CD4-positive, alpha-beta T cell treated with Interleukin-15 for 4 hours (primary cell): Measurements from ENCODE around the gene FOXO1.

Experiments used
- DNase-seq: peaks from one replicate; pipeline ENCODE4 v3.0.0-alpha.2; 2020; ENCODE audit warnings: low spot score

FOXO1 gene

DNA sequence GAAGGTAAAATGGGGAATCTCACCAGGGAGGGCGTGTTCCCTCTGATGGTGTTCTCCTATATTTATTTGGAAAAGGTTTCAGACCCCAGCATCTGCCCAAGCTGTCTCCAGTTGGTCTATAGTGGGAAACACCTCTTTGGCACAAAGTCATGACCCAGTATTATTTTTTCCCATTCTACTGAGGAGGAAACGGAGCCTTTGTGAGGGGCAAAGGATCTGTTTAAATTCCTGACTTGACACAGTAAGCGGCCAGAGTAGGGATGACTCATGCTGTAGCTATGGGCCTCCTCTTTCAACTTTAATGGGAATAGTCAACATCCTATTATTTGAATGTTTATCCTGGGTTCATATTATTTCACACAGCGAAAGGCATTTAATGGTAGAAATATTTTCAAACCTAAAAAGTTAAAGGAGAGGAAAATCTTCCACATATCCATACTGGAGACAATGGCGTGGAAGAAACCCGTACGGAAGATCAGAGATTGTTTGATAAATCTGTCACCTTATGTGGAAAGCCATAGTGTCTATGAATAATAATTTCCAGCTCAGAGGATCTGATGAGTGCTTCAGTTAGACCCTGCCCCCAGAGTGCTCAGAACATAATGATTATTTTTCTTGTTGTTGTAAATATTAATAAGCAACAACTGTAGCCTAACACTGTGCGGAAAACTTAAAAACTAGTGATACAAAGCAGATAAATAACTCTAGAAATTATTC, 126.0 kb downstream of the FOXO1 start:
- no peak for DNase-seq

DNA sequence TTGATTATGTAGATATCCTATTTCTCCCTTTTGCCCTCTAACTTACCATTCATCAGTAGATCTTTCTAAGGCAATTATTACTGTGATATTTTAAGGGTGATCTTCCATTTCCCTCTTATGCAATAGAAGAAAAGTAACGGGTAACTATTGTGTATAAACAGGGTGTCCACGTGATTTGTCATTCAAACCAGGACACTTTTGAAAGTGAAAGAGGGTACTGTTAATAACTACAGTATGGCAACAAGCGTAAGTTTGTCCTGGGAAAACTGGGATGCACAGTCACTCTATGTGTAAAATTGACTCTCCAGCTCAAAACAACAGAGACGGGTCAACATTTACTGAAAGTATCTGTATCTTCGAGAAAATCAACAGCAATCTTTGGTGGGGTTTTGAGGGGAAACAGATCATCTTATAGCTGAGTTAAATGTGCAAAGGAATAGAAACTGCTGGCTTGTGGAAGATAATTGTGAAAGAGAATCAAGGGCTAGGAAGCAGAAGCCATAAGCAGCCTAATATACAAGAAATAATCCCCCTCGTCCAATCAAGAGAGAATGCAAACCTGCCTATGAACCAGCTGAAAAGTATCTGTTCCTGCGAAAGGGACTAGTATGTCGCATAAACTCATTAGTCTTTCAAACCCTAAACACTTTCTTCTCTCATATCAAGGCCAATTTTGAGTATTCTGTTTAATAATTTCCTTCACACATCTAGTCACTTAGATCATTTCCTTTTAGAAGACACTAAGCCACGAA, 126.7 kb downstream of the FOXO1 start:
- no peak for DNase-seq

DNA sequence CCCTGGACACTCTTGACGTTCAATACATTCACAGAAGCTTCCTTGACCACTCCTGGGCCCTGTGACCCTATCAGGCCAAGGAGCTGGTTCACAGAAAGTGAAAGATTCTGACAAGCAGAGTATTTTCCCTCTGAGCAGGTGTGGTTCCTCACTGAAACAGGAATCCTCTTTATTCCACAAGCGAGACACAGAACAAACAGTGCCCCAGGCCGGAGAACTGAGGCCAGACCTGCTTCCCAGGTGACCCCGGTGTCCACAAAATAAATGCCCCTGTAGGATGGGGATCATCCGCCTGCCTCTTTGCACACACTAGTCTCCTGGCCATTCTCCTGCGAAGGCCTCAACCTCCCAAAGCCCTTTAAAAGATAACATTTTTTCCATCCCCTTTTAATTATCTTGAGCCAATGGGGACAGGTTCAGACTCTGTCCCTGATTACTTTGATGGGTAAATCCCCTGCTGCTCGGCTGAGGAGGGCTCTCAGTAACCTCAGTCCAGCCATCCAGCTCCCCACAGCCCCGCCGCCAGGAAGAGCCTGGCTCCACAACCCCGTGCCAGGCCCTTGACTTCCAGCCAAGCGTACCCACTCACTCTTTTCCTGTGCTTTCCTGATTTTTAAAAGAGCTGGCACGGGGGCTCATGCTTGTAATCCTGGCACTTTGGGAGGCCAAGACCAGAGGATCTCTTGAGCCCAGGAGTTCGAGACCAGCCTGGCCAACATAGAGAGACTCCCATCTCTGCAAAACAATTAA, 129.1 kb downstream of the FOXO1 start:
- no peak for DNase-seq

DNA sequence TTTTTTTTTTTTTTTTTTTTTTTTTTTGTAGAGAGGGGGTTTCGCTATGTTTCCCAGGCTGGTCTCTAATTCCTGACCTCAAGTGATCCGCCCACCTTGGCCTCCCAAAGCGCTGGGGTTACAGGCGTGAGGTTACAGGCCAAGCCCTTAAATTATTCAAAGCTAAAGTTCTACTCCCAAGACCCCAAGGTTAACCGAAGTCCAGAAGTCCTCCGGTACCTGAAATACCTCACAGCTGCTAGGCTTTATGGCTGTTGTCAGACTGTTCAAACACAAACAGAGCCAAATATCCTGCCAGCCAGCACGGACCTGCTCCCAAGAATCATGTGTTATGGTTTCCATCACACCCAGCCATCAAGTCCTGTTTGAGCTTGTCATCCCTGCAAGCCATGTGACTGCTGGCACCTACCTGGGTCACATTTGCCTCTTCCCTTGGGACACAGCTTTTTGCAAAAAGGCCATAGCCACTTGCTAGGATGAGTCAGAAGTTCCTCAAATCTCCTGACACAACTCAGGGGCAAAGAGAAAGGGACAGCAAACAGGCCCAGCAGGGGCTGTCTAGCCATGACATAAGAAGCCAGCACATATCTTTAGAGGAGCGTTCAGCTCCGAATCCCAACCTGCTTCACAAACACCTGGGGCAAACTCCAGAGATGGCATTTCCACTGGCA, 129.9 kb downstream of the FOXO1 start:
- DNase-seq = no peak

DNA sequence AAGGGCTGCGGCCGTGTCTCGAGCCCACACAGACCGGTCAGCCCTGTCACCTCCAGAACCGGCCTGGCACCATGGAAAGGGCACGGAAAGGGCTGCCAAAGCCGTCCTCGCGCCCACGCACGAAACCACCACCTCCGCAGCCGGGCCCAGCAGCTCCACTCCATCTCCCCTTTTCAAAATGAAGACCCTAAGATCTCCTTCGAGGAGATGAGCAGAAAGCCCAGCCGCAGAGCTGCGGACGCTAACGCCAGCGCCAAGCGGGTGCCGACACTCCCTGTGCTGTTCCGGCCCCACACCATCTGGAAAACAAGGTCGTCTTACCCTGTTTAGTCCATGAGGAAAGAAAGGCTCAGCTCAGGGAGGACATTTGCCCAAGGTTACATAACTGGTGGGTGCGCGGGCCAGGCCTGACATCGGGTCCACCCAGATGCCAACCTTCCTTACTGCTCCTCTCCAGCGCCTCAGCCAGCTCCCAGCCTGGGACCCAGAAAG, 131.1 kb downstream of the FOXO1 start:
- DNase-seq = no peak

DNA sequence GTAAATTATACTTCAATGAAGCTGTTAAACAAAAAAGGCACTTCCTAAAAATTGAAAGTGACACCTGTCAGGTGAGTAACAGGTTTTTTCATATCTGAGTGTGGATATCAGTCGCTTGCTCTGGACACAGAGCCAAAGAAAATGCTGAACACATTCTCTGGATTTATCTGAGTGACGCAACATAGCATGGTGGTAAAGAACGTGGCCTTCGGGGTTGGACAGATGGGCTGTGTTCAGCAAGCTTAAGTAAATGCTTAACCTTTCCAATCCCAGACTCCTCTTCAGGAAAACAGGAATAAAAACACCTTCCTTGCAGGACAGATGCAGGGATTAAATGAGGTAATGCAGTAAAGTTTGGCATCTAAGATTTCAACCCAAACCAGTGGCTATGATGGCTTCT, 132.0 kb downstream of the FOXO1 start:
- no peak for DNase-seq

DNA sequence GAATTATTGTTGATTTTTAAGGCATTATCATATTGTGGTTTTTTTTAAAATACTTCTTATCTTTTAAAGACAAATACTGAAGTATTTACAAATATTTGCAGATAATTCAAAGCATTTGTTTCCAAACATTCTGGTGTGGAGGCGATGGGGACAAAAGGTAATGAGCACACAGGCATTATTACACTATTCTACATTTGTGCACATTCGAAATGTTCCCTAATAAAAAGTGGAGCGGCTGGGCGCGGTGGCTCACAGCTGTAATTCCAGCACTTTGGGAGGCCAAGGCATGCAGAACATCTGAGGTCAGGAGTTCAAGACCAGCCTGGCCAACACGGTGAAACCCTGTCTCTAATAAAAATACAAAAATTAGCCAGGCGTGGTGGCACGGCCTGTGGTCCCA, 133.4 kb downstream of the FOXO1 start:
- no peak for DNase-seq

DNA sequence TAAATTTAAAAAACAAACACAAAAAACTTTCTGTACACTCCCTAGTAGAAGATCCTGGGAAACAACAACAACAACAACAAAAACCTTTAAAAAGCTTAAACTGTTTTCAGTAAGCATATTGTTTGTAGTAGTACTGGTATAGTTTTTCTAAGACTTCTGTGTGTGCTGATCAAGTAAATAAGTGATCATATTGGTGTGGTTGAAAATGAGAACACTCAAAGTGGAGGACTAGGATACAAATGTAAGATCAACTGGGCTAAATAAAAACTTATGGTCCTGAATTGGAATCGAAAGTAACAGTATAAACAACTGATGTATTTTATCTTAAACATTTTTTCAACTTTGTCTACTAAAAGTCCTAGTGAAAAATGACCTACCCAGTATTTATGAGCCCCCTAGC, 135.5 kb downstream of the FOXO1 start:
- no peak for DNase-seq

DNA sequence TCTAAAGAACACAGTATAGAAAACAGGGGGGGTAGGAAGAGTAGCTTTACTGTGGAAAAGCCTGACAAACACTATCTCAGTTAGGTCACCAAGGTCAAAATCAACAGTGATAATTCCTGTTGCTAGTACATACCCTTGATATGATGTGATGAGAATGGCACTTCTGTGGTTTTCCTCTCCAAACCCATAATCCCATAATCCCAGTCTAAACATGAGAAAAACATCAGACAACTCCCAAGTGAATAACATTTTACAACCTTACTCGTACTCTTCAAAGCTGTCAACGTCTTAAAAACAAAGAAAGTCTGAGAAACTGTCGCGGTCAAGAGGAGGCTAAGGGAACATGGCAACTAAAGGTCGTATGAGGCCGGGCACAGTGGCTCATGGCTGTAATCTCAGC, 137.6 kb downstream of the FOXO1 start:
- no peak for DNase-seq

DNA sequence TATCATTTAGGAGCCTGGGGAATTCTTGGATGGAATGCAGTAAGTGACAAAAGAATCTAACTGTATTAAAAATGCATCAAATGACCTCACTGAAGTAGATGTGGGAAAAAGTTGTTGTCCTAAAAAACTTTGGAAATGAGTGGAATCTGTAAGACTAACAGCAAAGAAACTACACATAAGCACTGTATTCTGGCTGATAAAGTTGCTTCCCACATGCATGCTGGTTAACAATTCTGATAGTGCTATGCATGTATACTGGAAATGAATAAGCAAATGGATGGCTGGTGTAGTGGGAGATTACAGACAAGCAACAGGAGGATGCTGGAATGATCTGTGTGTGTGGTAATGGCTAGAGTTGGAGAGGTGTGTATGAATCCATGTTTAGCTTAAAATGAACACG, 138.5 kb downstream of the FOXO1 start:
- no peak for DNase-seq

DNA sequence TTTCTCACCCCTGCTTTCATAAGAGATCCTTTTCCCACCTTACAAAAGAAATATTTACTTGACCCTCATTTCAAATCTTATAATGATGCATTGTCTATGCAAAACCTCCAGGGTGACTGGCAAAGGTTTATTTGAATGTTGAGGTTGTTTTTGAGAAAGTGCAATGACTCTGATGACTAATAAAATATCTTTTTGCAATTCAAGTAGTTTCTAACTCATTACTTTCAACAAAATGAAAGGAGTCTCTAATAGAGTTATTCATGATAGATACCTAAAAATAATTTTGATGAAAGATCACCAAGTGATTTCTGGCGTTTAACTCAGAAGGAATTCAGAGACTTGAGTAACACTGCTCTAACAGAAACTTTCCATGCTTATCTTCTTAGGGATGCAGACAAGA, 144.2 kb downstream of the FOXO1 start:
- DNase-seq = no peak

DNA sequence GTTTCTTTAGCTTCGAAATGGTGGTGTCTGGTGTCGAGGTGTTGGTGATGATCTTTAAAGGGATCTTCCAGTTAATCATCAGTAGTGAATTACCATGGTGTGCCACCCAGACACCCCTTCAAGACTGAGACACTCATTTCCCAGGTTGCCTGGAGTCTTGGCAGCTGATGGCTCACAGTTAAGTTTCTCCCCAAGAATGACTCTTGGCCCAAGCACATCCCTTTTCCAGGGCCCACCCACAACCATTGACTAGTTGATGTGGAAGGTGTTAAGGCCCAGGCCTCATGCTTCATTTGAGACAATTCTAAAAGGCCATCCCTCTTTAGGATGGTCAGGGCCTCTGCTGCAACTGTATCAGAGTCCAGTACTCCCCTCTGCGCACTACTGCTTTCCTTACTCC, 145.5 kb downstream of the FOXO1 start:
- DNase-seq = no peak

DNA sequence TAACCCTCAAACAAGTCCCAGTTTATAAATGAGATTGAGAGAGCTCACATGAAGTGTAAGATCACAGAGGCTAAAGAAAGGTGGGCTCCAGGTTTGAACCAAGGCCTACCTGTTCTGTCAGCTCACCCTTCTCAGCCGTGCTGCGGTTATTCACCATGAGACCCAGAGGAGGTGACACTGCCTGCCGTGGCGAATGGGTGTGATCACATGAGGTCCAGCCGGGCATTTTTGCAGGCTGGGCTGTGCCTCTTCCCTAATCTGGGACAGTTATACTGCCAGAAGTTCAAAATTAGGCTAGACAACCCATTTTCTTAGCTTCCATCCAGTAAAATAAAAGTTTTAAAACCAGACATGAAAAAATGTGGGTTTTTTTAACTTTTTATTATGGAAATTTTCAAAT, 146.8 kb downstream of the FOXO1 start:
- no peak for DNase-seq

DNA sequence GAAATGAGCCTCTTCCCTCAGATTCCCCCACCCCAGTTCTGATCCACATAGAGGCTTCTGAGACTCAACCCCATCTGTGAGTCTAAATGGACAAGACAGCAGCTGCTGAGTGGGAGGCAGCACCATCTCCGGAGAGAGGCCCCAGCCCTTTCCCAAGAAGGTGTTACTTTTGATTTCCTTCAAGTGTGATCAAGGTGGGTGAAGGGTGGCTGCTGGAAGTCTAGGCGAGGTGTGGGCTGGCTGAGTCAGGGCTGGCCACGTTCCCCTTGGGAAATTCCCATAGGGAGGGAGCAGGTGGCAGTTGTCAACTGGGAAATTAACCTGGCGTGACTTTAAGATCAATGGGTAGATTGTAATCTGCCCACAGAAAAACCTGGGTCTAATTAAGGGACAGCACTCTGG, 148.0 kb downstream of the FOXO1 start:
- DNase-seq = peak; percentile 40

DNA sequence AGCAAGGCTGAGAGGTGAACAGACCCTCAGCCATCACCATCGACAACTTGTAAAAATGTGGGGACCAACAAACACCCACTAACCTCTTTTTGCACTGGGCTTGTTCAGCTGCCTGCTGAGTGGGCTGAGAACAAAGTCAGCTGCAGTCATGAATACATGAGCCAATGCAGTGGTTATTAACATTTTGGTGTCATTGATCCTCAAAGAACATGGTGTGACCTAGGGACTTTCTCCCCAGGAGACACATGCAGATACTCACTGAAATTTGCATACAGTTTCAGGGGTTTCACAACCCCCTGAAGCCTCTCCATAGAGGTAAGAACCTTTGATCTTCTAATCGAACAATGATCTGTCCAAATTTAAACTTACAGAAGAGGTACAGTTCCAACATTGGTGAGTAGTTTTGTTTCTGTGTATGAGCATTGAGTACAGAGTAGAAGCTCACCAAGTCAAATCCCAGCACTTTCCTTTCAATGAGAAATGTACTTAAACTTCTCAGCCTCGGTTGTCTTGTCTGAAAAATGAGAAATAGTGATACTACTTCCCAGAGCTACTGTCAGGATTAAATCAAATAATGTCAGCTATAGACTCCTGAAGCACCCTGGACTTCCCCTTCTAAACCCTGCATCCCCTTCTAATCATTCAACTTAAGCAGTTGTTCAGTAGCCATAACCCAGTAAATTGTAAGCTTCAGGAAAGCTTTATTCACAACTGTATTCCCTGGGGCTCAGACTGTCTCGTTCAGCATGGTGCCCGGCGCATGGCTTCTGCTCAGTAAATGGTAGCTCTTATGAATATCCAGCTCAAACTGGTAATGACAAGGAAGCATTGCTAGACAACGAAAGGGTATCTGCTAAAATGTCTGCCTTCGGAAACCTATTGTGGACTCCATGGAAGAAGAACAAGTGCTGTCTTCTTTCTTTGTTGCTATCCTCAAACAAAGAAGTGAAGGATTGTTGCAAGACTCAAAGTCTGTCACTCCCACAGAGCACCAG, 148.7 kb downstream of the FOXO1 start:
- DNase-seq = no peak

DNA sequence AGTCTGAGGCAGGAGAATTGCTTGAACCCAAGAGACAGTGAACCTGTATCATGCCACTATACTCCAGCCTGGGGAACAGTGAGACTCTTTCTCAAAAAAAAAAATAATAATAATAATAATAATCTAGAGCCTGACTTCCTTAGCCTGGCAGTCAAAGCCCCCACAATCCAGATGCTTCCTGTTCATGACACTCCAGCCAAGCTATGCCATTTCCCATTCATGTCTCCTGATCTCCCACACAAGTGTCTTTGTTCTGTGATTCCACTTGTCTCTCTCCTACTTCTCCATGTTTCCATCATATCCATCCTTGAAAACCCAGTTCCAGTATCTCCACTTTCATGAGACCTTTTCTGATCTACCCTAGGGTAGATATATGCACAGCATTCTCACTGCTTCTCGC, 150.7 kb downstream of the FOXO1 start:
- DNase-seq = no peak

DNA sequence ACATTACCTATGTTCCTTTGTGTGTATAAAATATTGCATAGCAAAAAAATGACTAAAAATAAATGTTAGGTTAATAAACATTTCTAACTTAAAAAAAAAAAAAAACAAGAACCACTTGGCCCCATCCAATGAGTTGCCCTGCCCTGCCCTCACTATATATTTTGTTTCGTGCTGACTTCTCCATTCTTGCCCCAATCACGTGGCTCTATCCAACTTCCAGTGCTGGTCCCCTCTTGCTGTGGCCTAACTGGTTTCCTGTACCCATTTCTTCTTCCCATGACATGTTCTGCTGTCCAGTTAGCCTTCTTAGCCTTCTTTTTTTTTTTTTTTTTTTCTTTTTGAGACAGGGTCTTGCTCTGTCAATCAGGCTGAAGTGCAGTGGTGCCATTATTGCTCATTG, 151.6 kb downstream of the FOXO1 start:
- no peak for DNase-seq

DNA sequence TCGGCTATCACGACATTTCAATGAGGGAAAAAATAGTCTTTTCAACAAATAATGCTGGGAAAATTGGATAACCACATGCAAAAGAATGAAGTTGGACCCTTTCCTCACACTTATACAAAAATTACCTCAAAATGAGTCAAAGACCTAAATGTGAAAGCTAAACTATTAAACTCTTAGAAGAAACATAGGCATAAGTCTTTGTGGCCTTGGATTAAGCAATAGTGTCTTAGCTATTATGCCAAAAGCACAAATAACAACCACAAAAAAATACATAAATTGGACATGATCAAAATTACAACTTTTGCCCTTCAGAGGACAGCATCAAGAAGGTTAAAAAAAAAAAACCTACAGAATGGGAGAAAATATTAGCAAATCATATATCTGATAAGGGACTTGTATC, 156.6 kb downstream of the FOXO1 start:
- DNase-seq = no peak

DNA sequence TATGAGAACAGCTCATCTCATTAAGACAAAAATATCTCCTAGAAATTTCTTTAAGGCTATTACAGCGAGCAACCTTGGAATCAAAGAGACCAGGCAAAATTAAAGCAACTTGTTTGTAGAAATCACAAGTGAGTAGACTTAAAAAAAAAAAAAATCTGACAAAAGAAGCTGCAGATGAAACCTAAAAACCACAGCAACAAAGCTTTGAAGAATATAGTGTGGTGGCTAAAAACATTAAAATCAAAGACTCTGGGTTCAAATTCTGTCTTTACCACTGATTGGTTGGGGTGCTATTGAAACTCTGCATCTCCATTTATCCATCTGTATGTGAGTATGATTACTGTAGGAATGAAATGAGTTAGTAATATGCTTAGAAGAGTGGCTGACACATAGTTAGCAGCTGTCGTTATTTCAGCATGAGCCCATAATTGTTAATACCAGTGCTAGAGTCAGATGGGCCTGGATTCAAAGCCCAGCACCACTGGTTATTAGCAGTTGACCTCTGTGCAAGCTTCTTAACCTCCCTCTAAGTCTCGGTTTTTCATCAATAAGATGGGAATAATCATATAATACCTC, 157.6 kb downstream of the FOXO1 start:
- no peak for DNase-seq

DNA sequence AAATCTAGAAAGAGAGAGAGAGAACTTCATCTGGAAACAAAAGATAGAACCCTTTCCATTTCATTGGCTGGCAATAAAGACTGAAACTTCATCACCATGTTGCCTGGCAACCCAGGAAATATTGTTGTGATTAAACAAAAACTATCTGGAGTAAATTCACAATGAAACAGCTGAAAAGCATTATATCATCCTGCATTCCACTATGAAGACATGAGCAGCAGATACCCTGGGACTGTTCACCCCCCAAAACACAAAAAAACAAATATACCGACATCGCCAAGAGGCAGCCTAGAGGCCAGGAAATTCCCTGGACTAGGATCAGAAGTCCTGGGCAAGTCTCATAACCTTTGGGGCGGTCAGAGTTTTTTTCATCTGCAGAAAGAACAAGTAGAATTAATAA, 158.3 kb downstream of the FOXO1 start:
- peak; percentile 36 for DNase-seq
